HUDEP-2 (cell line): ENCODE results near the gene MVB12B.

Source experiments
- DNase-seq, 76 experiments: peaks; one replicate each; lab custom pipeline; 2025; ENCODE audit not compliant: unreplicated experiment in 76 of 76; lab: John Stamatoyannopoulos, UW

MVB12B gene

GRCh38 chr9:126357074-126357473, 30.4 kb downstream of the MVB12B start:
- DNase-seq = no peak

GRCh38 chr9:126360073-126360472, 33.4 kb downstream of the MVB12B start:
- DNase-seq = no peak

- DNase-seq = no peak
These were observed 35.2 kb downstream of the MVB12B start for GRCh38 chr9:126361810-126362238.

- DNase-seq = no peak
These were observed 36.6 kb downstream of the MVB12B start for GRCh38 chr9:126363250-126363649.

- DNase-seq = no peak
These were observed 37.4 kb downstream of the MVB12B start for GRCh38 chr9:126363847-126364671.

- no peak for DNase-seq
These were observed 39.2 kb downstream of the MVB12B start for GRCh38 chr9:126365780-126366179.

GRCh38 chr9:126366366-126367011, 39.9 kb downstream of the MVB12B start:
- DNase-seq = no peak

- no peak for DNase-seq
These were observed 40.5 kb downstream of the MVB12B start for GRCh38 chr9:126367139-126367538.

GRCh38 chr9:126367616-126368015, 41.0 kb downstream of the MVB12B start:
- no peak for DNase-seq

- no peak for DNase-seq
These were observed 41.4 kb downstream of the MVB12B start for GRCh38 chr9:126368020-126368419.

- no peak for DNase-seq
These were observed 44.6 kb downstream of the MVB12B start for GRCh38 chr9:126371007-126371870.

- DNase-seq = no peak
These were observed 46.1 kb downstream of the MVB12B start for GRCh38 chr9:126372716-126373115.

GRCh38 chr9:126373241-126373640, 46.6 kb downstream of the MVB12B start:
- DNase-seq = no peak

- no peak for DNase-seq
These were observed 47.7 kb downstream of the MVB12B start for GRCh38 chr9:126374366-126374781.

- DNase-seq = no peak
These were observed 48.8 kb downstream of the MVB12B start for GRCh38 chr9:126375386-126375785.

- DNase-seq = no peak
These were observed 49.9 kb downstream of the MVB12B start for GRCh38 chr9:126376311-126377175.

- no peak for DNase-seq
These were observed 50.5 kb downstream of the MVB12B start for GRCh38 chr9:126377176-126377509.

GRCh38 chr9:126377536-126377935, 50.9 kb downstream of the MVB12B start:
- no peak for DNase-seq

GRCh38 chr9:126378761-126379160, 52.1 kb downstream of the MVB12B start:
- no peak for DNase-seq

GRCh38 chr9:126379661-126380360, 53.2 kb downstream of the MVB12B start:
- DNase-seq = no peak
